Kidney capillary endothelial cell (primary cell): ENCODE measurements around the gene CYB5RL.
A peak's percentile ranks its signal among the peaks of the same experiment; 100 is the strongest.

ENCODE experiments used
- DNase-seq: peaks from one replicate; pipeline ENCODE4 v3.0.0-alpha.2; 2018; ENCODE audit warnings: low spot score

The CYB5RL gene

GRCh38 chr1:54225986-54226559, 26.2 kb upstream of the CYB5RL start:
- DNase-seq = no peak

- DNase-seq = no peak
Observed at GRCh38 chr1:54225378-54225777, 25.5 kb upstream of the CYB5RL start.

- DNase-seq = no peak
Observed at GRCh38 chr1:54224233-54224632, 24.4 kb upstream of the CYB5RL start.

- DNase-seq = no peak
Observed at GRCh38 chr1:54223441-54224202, 23.8 kb upstream of the CYB5RL start.

GRCh38 chr1:54222711-54223110, 22.9 kb upstream of the CYB5RL start:
- DNase-seq = no peak

GRCh38 chr1:54221867-54222484, 22.1 kb upstream of the CYB5RL start:
- no peak for DNase-seq

- DNase-seq = no peak
Observed at GRCh38 chr1:54221113-54221834, 21.4 kb upstream of the CYB5RL start.

- DNase-seq = no peak
Observed at GRCh38 chr1:54220004-54220811, 20.4 kb upstream of the CYB5RL start.

GRCh38 chr1:54219688-54220003, 19.8 kb upstream of the CYB5RL start:
- DNase-seq = no peak

- DNase-seq = no peak
Observed at GRCh38 chr1:54218883-54219687, 19.3 kb upstream of the CYB5RL start.

- DNase-seq = no peak
Observed at GRCh38 chr1:54215523-54215922, 15.7 kb upstream of the CYB5RL start.

- DNase-seq = no peak
Observed at GRCh38 chr1:54212872-54213271, 13.0 kb upstream of the CYB5RL start.

- DNase-seq = peak; percentile 47
Observed at GRCh38 chr1:54207896-54208295, 8.1 kb upstream of the CYB5RL start.

- DNase-seq = peak; percentile 47
Observed at GRCh38 chr1:54207287-54207686, 7.5 kb upstream of the CYB5RL start.

GRCh38 chr1:54204199-54204598, 4.4 kb upstream of the CYB5RL start:
- no peak for DNase-seq

GRCh38 chr1:54200519-54200997, 728 bp upstream of the CYB5RL start:
- DNase-seq = no peak

GRCh38 chr1:54199151-54199764, 572 bp downstream of the CYB5RL start:
- no peak for DNase-seq

GRCh38 chr1:54193453-54193852, 6.4 kb downstream of the CYB5RL start:
- DNase-seq = no peak

- no peak for DNase-seq
Observed at GRCh38 chr1:54191525-54191924, 8.3 kb downstream of the CYB5RL start.

GRCh38 chr1:54190526-54190925, 9.3 kb downstream of the CYB5RL start:
- DNase-seq = no peak

GRCh38 chr1:54188291-54188690, 11.5 kb downstream of the CYB5RL start:
- DNase-seq = no peak
